GM12892 (cell line): ENCODE measurements around the gene ASXL2.

Experiments
- POLR2A ChIP-seq: IDR thresholded peaks from 2 replicates; pipeline ENCODE4 v1.6.1; 2011; ENCODE audit warnings: low read depth, low read length, control low read depth
- POLR2AphosphoS5 ChIP-seq: IDR thresholded peaks from 2 replicates; pipeline ENCODE4 v1.6.1; 2011; ENCODE audit warnings: low read depth, low read length, control low read depth

DNA sequence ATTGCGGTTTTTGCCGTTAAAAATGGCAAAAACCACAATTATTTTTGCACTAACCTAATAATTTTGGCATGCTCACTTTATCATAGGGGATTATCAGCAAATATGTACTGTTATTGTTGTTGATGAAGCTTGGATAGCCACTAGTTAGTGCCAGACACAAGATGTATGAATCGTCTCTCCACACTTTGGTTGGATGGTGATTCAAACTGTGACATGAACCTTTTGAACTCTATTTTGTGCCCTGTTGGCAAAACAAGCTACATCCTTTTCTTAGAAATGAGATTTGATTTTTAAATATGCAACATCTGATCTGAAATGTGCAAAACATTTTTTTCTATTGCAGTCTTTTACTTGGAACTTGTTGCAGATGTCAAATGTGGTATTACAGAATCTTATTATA is 156.1 kb downstream of the ASXL2 start:
- TF ChIP-seq POLR2AphosphoS5 = no peak
- TF ChIP-seq POLR2A = no peak
